Thyroid gland (tissue), 4 donors: ENCODE measurements around the gene PRICKLE4. TPM values are rescaled to one million over a fixed set of nuclear protein-coding genes. Genes with fewer than 3 reads are reported as not detected.
"Not testable (repeated sequence)": the region's sequence is repeated elsewhere in the genome, so short reads cannot be mapped to it uniquely, and the experiment has no call there.

Experiments used
- DNase-seq, 2 donors: peaks; one replicate each; pipeline ENCODE4 v3.0.0-alpha.2; 2019
- H3K27ac ChIP-seq, 3 donors: fragments of 200-600 bp; sonication (generic); 1 replicate in 2 of 3; 2 replicates in 1 of 3; pipeline ENCODE4 v1.5.1; 2016 to 2019; ENCODE audit warnings: mild to moderate bottlenecking in 1 of 3, moderate library complexity in 1 of 3
- H3K27me3 ChIP-seq: fragments of 200-600 bp; sonication (generic); one replicate; pipeline ENCODE4 v1.5.1; 2019
- H3K36me3 ChIP-seq, 2 donors: fragments of 200-600 bp; sonication (generic); one replicate each; pipeline ENCODE4 v1.5.1; 2016 to 2019
- H3K4me1 ChIP-seq, 2 donors: fragments of 200-600 bp; sonication (generic); one replicate each; pipeline ENCODE4 v1.5.1; 2017 to 2019
- H3K4me3 ChIP-seq, 3 donors: fragments of 200-600 bp; sonication (generic); replicated peaks in 1 of 3; 1 replicate in 2 of 3; 2 replicates in 1 of 3; pipeline ENCODE4 v1.5.1; 2016; ENCODE audit warnings: mild to moderate bottlenecking in 1 of 3
- H3K9me3 ChIP-seq: fragments of 200-600 bp; sonication (generic); one replicate; pipeline ENCODE4 v1.5.1; 2017
- CTCF ChIP-seq, 6 experiments: fragments of 200-600 bp in 3 of 6; fragments of 450-650 bp in 3 of 6; sonication (generic) in 3 of 6; IDR thresholded peaks; one replicate each; pipeline ENCODE4 v1.5.1; 2016 to 2019; ENCODE audit warnings: antibody characterized with exemption in 6 of 6, mild to moderate bottlenecking in 2 of 6, inconsistent platforms in 1 of 6, moderate library complexity in 1 of 6
- POLR2A ChIP-seq, 2 donors: fragments of 450-650 bp; IDR thresholded peaks; one replicate each; pipeline ENCODE4 v1.6.1; 2017; ENCODE audit warnings: antibody characterized with exemption in 2 of 2, mild to moderate bottlenecking in 2 of 2, moderate library complexity in 1 of 2
- WGBS, 2 donors: methylation state at CpG; one replicate each; pipeline ENCODE4 v1.1.5; 2017; 5-methylcytosine and 5-hydroxymethylcytosine counted together
- intact Hi-C: fragments of 100-400 bp; cut with DNase I; formaldehyde crosslinking; loops from one replicate; pipeline ENCODE4 v1.15.1; 2023
- total RNA-seq, 4 donors: library from RNA; depleted of rRNA; stranded (reverse); fragments of >200 nt; gene quantifications; one replicate each; pipeline ENCODE4 v1.2.3, GENCODE V29; 2016

PRICKLE4 gene
- total RNA-seq, 4 donors from 2014 or later: 4.0 to 15.6 (median 12.7) TPM

GRCh38 chr6:41759106-41759904 lies 21.3 kb upstream of the PRICKLE4 start:
- DNase-seq: no peak
- Histone ChIP-seq H3K36me3 (no peaks in the 10 kb centered on the region), H3K4me1 (no peaks in the 10 kb centered on the region), H3K27ac (no peak overlapping the region), H3K9me3 (no peaks in the 10 kb centered on the region), H3K4me3 (no peak overlapping the region), H3K27me3 (no peaks in the 10 kb centered on the region)
- intact Hi-C loops: no loop called here
- TF ChIP-seq CTCF (IDR thresholded peaks at IDR 0.05) (no peak), POLR2A (IDR thresholded peaks at IDR 0.05) (no peak)
- 81 to 91% methylated on average over 11 to 13 of the region's 13 CpGs for WGBS, 2 donors

- Histone ChIP-seq H3K27me3 (no peaks in the 10 kb centered on the region), H3K9me3 (no peaks in the 10 kb centered on the region), H3K4me1 (no peaks in the 10 kb centered on the region), H3K4me3 (no peak overlapping the region), H3K36me3 (no peaks in the 10 kb centered on the region), H3K27ac (no peak overlapping the region)
- intact Hi-C loops: no loop called here
- TF ChIP-seq CTCF (IDR thresholded peaks at IDR 0.05) (no peak), POLR2A (IDR thresholded peaks at IDR 0.05) (no peak)
- WGBS, 2 donors: 90 to 97% methylated on average over 1 to 2 of the region's 2 CpGs
- no peak for DNase-seq
Measured at GRCh38 chr6:41759905-41760579, 20.5 kb upstream of the PRICKLE4 start.

GRCh38 chr6:41763470-41763869 lies 17.1 kb upstream of the PRICKLE4 start:
- intact Hi-C loops: no loop called here
- 21% methylated on average over 2 of the region's 2 CpGs for WGBS, 2 donors
- DNase-seq: no peak
- no peaks in the 10 kb centered on the region for H3K9me3 ChIP-seq
- TF ChIP-seq POLR2A (IDR thresholded peaks at IDR 0.05) (no peak), CTCF (IDR thresholded peaks at IDR 0.05) (no peak)
- peaks cover 0 to 5% of the 10 kb centered on the region in 2 donors for H3K4me1 ChIP-seq
- no peak overlapping the region for H3K4me3 ChIP-seq
- no peak overlapping the region for H3K27ac ChIP-seq
- H3K27me3 ChIP-seq: no peaks in the 10 kb centered on the region
- no peaks in the 10 kb centered on the region for H3K36me3 ChIP-seq

- peaks cover 0 to 12% of the 10 kb centered on the region in 2 donors for H3K4me1 ChIP-seq
- WGBS, 2 donors: 88 to 95% methylated on average over 4 of the region's 4 CpGs
- H3K9me3 ChIP-seq, intact Hi-C loops, H3K27me3 ChIP-seq, H3K27ac ChIP-seq, H3K4me3 ChIP-seq, H3K36me3 ChIP-seq, DNase-seq: not testable (repeated sequence)
Measured at GRCh38 chr6:41766043-41766664, 14.4 kb upstream of the PRICKLE4 start.

- Histone ChIP-seq H3K27me3 (no peaks in the 10 kb centered on the region), H3K4me1 (peaks cover 0 to 12% of the 10 kb centered on the region in 2 donors), H3K4me3 (no peak overlapping the region), H3K27ac (peak overlapping the region in 1 of 3 donors; percentile 7), H3K9me3 (no peaks in the 10 kb centered on the region), H3K36me3 (peaks cover 19% of the 10 kb centered on the region in 2 donors)
- no peak for TF ChIP-seq CTCF (IDR thresholded peaks at IDR 0.05)
- no peak for TF ChIP-seq POLR2A (IDR thresholded peaks at IDR 0.05)
- intact Hi-C loops: no loop called here
- DNase-seq: no peak
- WGBS, 2 donors: 52 to 63% methylated on average over 8 to 12 of the region's 12 CpGs
Measured at GRCh38 chr6:41767112-41767833, 13.3 kb upstream of the PRICKLE4 start.
